HepG2 (cell line): ENCODE results near the gene SHROOM2.

Experiments
- ARID2 ChIP-seq: sonication (generic); formaldehyde crosslinking; IDR thresholded peaks from 2 replicates; pipeline ENCODE4 v1.8.1; 2022; ENCODE audit warnings: mild to moderate bottlenecking, missing genetic modification reagents, borderline replicate concordance
- ATF6 ChIP-seq: sonication (generic); formaldehyde crosslinking; conservative IDR thresholded peaks from 2 replicates; pipeline ENCODE4 v1.4.0; 2020; ENCODE audit warnings: missing genetic modification reagents
- CTCF ChIP-seq: sonication (generic); formaldehyde crosslinking; IDR thresholded peaks from 2 replicates; pipeline ENCODE4 v1.5.0; 2020; ENCODE audit warnings: mild to moderate bottlenecking, missing genetic modification reagents, moderate library complexity
- GTF2F1 ChIP-seq: fragments of 150-350 bp; IDR thresholded peaks from 2 replicates; pipeline ENCODE4 v1.6.1; 2014; ENCODE audit warnings: low read length
- NFYB ChIP-seq: sonication (generic); formaldehyde crosslinking; IDR thresholded peaks from 2 replicates; pipeline ENCODE4 v1.4.0; 2020; ENCODE audit warnings: missing genetic modification reagents
- POLR2AphosphoS5 ChIP-seq: IDR thresholded peaks from 2 replicates; pipeline ENCODE4 v1.6.1; 2012; ENCODE audit warnings: low read depth, low read length
- YY1 ChIP-seq: IDR thresholded peaks from 2 replicates; pipeline ENCODE4 v1.6.1; 2011; ENCODE audit warnings: low read length, low read depth, moderate library complexity, mild to moderate bottlenecking; ENCODE audit not compliant: insufficient read depth, insufficient replicate concordance
- ZNF10 ChIP-seq: sonication (generic); formaldehyde crosslinking; IDR thresholded peaks from 2 replicates; pipeline ENCODE4 v1.4.0; 2020; ENCODE audit warnings: mild to moderate bottlenecking, low read depth, missing genetic modification reagents, borderline replicate concordance
- ZNF232 ChIP-seq: sonication (generic); formaldehyde crosslinking; IDR thresholded peaks from 2 replicates; pipeline ENCODE4 v1.4.0; 2020; ENCODE audit warnings: missing genetic modification reagents, borderline replicate concordance
- ZUFSP ChIP-seq: sonication (generic); formaldehyde crosslinking; IDR thresholded peaks from 2 replicates; pipeline ENCODE4 v1.9.0; 2021; ENCODE audit warnings: missing genetic modification reagents, mild to moderate bottlenecking, borderline replicate concordance

GRCh38 chrX:9888953-9889470 lies 102.8 kb downstream of the SHROOM2 start:
- no peak for TF ChIP-seq GTF2F1
- no peak for TF ChIP-seq YY1
- no peak for TF ChIP-seq CTCF (CRISPR knock-in tag)
- no peak for TF ChIP-seq NFYB (CRISPR knock-in tag)
- TF ChIP-seq ZNF232 (CRISPR knock-in tag): no peak
- TF ChIP-seq ZUFSP (CRISPR knock-in tag): no peak
- no peak for TF ChIP-seq POLR2AphosphoS5
- TF ChIP-seq ATF6 (CRISPR knock-in tag): no peak
- TF ChIP-seq ZNF10 (CRISPR knock-in tag): no peak
- no peak for TF ChIP-seq ARID2 (CRISPR knock-in tag)
